Mesothelial cell of epicardium (in vitro differentiated cells): ENCODE data around the gene MTNR1B. TPM values are rescaled to one million over a fixed set of nuclear protein-coding genes. Genes with fewer than 3 reads are reported as not detected.
A peak's percentile ranks its signal among the peaks of the same experiment; 100 is the strongest.

Experiments used
- DNase-seq, 2 experiments: peaks; one replicate each; pipeline ENCODE4 v3.0.0; 2021; ENCODE audit warnings: low spot score in 2 of 2; ENCODE audit not compliant: unreplicated experiment in 2 of 2
- H3K27ac Mint-ChIP-seq: 2 replicates; pipeline ENCODE4 v1.8.0; 2021; ENCODE audit warnings: mixed read lengths
- H3K27me3 Mint-ChIP-seq: 2 replicates; pipeline ENCODE4 v1.8.0; 2021; ENCODE audit warnings: low read depth, mixed read lengths
- H3K36me3 Mint-ChIP-seq: 2 replicates; pipeline ENCODE4 v1.8.0; 2021; ENCODE audit warnings: mixed read lengths
- H3K4me1 Mint-ChIP-seq: 2 replicates; pipeline ENCODE4 v1.8.0; 2021; ENCODE audit warnings: mixed read lengths
- H3K4me3 Mint-ChIP-seq: 2 replicates; pipeline ENCODE4 v1.8.0; 2021; ENCODE audit warnings: mild to moderate bottlenecking, moderate library complexity, mixed read lengths
- H3K9me3 Mint-ChIP-seq: 2 replicates; pipeline ENCODE4 v1.8.0; 2021; ENCODE audit warnings: mixed read lengths
- total RNA-seq: library from RNA; stranded (reverse); gene quantifications from 3 replicates; pipeline ENCODE4 v1.2.1, GENCODE V29; 2021
- TF ChIP-seq, protein P1 (sequence below): fragments of 200-600 bp; sonication (generic); IDR thresholded peaks from one replicate; pipeline ENCODE4 v1.5.0; 2021; ENCODE audit warnings: antibody characterized with exemption; ENCODE audit not compliant: unreplicated experiment

The MTNR1B gene
- total RNA-seq, 1 donor from 2014 or later: not detected

DNA sequence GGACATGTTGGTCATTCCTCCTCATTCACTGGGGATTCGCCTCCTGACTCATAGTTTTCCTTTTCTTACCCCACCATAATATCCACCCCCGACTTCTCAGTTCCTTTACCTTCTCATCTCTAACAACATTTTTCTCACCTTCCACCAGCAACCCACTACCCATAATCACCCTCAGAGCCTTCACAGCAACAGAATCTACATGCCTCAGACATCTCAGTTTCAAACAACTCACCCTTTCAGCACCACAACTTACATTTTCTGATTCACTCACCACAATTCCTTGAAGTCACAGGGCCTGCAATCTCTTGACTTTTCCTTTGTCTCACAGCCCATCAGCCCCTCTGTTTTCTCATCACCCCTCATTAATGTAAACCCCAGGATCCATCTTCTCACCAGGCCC, 2.3 kb upstream of the MTNR1B start:
- no peak overlapping the region for H3K27ac Mint-ChIP-seq
- no peaks in the 10 kb centered on the region for H3K36me3 Mint-ChIP-seq
- TF ChIP-seq, protein P1, sequence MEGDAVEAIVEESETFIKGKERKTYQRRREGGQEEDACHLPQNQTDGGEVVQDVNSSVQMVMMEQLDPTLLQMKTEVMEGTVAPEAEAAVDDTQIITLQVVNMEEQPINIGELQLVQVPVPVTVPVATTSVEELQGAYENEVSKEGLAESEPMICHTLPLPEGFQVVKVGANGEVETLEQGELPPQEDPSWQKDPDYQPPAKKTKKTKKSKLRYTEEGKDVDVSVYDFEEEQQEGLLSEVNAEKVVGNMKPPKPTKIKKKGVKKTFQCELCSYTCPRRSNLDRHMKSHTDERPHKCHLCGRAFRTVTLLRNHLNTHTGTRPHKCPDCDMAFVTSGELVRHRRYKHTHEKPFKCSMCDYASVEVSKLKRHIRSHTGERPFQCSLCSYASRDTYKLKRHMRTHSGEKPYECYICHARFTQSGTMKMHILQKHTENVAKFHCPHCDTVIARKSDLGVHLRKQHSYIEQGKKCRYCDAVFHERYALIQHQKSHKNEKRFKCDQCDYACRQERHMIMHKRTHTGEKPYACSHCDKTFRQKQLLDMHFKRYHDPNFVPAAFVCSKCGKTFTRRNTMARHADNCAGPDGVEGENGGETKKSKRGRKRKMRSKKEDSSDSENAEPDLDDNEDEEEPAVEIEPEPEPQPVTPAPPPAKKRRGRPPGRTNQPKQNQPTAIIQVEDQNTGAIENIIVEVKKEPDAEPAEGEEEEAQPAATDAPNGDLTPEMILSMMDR: no peak
- no peak overlapping the region for H3K4me3 Mint-ChIP-seq
- H3K27me3 Mint-ChIP-seq: peaks cover 73% of the 10 kb centered on the region
- DNase-seq: no peak
- no peaks in the 10 kb centered on the region for H3K4me1 Mint-ChIP-seq
- peaks cover 4% of the 10 kb centered on the region for H3K9me3 Mint-ChIP-seq

DNA sequence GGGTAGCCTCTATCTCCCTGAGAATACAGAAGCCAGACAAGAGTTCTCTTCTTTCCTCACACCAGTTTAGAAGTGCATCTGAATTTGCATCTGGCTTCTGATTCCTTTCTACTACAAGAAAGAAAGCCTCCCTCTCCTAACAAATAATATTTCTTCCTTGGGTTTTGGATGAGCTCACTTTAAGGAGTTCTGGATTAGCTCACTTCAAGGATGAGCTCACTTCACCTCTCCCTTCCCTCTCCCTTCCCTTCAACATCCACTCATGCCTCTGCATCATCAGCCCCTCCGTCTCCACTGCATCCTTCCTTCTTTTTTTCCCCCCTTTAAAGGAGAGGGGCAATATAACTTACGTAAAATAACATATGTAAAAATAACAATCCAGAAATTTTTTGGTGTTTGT, 1.6 kb upstream of the MTNR1B start:
- Mint-ChIP-seq H3K4me3 (no peak overlapping the region), H3K36me3 (no peaks in the 10 kb centered on the region), H3K27me3 (peaks cover 77% of the 10 kb centered on the region), H3K9me3 (peaks cover 4% of the 10 kb centered on the region), H3K27ac (no peak overlapping the region), H3K4me1 (no peaks in the 10 kb centered on the region)
- no peak for DNase-seq
- TF ChIP-seq, protein P1: no peak

DNA sequence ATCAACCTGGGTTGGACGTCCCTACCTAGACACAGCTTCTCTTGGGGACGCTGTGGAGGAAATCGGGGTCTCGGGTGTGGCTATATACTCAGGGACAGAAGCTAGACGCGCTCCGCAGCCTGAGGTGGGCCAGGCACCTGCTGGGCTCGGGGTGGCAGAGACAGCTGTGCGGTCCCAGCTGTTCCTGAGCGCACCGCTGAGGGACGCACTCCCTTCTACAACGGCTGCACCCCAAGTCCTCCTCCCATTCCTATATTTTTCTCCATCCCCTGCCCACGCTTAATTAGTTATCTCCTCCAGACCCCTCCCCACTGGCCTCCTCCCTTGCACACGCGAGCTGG, 188 bp upstream of the MTNR1B start:
- Mint-ChIP-seq H3K9me3 (peaks cover 4% of the 10 kb centered on the region), H3K4me1 (no peaks in the 10 kb centered on the region), H3K27me3 (peaks cover 87% of the 10 kb centered on the region), H3K36me3 (no peaks in the 10 kb centered on the region), H3K27ac (no peak overlapping the region), H3K4me3 (peak overlapping the region; percentile 37)
- DNase-seq: no peak
- TF ChIP-seq, protein P1: no peak

DNA sequence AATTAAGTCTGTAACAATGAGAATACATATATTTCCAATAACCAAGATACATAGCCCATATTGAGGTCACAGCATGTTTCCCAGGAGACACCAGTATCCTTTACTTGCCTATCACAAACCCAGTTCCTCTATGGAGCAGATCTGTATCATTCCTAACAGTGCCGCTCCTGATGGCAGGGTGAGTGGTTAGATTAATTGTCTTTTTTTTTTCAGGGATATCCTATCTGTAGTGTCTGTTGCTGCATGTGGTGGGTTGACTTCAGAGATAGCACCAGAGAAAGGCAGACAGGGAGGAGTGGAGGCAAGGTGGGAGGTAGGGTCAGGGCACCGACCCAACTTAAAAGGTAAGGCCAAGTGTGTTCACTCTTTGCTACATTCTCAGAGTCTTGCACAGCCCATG, 2.8 kb downstream of the MTNR1B start:
- TF ChIP-seq, protein P1: no peak
- H3K36me3 Mint-ChIP-seq: no peaks in the 10 kb centered on the region
- no peak overlapping the region for H3K4me3 Mint-ChIP-seq
- peaks cover 77% of the 10 kb centered on the region for H3K27me3 Mint-ChIP-seq
- H3K9me3 Mint-ChIP-seq: peaks cover 4% of the 10 kb centered on the region
- no peak overlapping the region for H3K27ac Mint-ChIP-seq
- no peak for DNase-seq
- no peaks in the 10 kb centered on the region for H3K4me1 Mint-ChIP-seq

DNA sequence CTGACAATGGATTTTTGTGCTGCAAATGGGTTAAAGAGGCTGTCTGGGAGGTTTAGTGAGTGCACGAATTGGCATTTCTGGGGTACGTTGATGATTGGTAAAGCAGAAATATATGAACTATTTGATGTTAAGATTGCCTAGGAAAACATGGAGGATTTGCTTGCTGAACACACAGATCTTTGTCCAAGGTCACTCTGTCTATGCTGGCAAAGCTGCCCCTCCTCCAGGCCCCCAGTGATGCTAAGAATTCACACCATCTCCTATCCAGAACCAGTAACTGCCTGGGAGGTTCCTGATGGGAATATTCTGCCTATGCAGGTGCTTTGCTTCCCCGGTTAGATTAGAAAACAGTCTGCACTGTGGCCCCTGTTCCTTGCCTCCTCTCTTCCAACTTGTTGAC, 5.8 kb downstream of the MTNR1B start:
- H3K9me3 Mint-ChIP-seq: no peaks in the 10 kb centered on the region
- H3K36me3 Mint-ChIP-seq: no peaks in the 10 kb centered on the region
- TF ChIP-seq, protein P1: no peak
- peaks cover 69% of the 10 kb centered on the region for H3K27me3 Mint-ChIP-seq
- no peak overlapping the region for H3K4me3 Mint-ChIP-seq
- H3K4me1 Mint-ChIP-seq: no peaks in the 10 kb centered on the region
- no peak overlapping the region for H3K27ac Mint-ChIP-seq
- no peak for DNase-seq

DNA sequence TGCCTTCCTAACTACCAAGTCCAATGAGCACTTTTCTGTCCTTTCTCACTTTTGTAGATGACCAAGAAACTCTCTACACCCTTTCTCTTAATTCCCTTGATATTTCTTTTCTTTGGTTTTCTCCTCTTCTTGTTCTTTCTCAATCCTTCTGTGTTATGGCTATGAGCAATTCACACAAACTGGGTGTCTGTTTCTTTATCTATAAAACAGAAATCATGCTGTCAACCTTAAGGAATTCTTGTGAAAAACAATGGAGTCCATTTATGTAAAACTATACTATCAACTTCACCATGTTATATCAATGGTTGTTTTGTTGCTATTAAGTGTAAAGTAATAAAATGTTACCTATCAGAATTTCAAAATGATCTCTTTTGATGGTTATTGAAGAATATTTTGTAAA, 7.2 kb downstream of the MTNR1B start:
- peaks cover 58% of the 10 kb centered on the region for H3K27me3 Mint-ChIP-seq
- H3K4me1 Mint-ChIP-seq: no peaks in the 10 kb centered on the region
- DNase-seq: no peak
- no peak overlapping the region for H3K27ac Mint-ChIP-seq
- H3K9me3 Mint-ChIP-seq: no peaks in the 10 kb centered on the region
- no peaks in the 10 kb centered on the region for H3K36me3 Mint-ChIP-seq
- no peak overlapping the region for H3K4me3 Mint-ChIP-seq
- TF ChIP-seq, protein P1: no peak
